Measurements from ENCODE around the gene SOCS3.
A peak's percentile ranks its signal among the peaks of the same experiment; 100 is the strongest.

SOCS3 gene

DNA sequence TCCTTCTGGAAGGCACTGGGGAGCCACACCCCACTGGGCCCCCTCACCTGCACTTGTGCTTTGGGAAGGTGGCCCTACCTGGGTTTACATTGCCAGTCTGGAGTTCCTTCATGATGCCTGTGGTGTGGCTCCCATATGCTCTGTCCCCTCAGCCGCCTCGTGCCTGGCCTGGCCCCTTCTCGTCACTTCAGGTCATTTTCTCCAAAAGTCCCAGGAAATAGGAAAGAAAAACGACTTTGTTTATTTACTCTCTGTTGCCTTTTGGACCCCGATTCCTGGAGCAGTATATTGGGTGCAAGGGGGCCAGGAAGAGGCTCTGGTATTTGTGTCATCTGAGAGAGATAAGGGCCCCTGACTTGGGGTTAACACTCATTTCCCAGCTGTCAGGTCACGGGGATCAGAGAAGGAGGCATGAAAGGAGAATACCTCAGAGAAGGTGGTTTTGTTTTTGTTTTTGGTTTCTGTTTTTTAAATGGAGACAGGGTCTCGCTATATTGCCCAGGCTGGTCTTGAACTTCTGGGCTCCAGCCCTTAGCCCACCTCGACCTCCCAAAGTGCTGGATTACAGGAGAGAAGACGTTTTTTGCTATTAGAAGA, 4.7 kb downstream of the SOCS3 start:
- Histone ChIP-seq H3K27me3 (peaks cover 20% of the 10 kb centered on the region), H3K4me3 (ENCODE audit: low read depth, low read length) (no peak overlapping the region), H3K4me1 (peaks cover 16% of the 10 kb centered on the region), H3K9me3 (no peaks in the 10 kb centered on the region), H3K36me3 (no peaks in the 10 kb centered on the region)
- DNase-seq = no peak
- TF ChIP-seq, protein P1, sequence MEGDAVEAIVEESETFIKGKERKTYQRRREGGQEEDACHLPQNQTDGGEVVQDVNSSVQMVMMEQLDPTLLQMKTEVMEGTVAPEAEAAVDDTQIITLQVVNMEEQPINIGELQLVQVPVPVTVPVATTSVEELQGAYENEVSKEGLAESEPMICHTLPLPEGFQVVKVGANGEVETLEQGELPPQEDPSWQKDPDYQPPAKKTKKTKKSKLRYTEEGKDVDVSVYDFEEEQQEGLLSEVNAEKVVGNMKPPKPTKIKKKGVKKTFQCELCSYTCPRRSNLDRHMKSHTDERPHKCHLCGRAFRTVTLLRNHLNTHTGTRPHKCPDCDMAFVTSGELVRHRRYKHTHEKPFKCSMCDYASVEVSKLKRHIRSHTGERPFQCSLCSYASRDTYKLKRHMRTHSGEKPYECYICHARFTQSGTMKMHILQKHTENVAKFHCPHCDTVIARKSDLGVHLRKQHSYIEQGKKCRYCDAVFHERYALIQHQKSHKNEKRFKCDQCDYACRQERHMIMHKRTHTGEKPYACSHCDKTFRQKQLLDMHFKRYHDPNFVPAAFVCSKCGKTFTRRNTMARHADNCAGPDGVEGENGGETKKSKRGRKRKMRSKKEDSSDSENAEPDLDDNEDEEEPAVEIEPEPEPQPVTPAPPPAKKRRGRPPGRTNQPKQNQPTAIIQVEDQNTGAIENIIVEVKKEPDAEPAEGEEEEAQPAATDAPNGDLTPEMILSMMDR (IDR thresholded peaks at IDR 0.05; ENCODE audit: low read depth, low read length) = no peak

DNA sequence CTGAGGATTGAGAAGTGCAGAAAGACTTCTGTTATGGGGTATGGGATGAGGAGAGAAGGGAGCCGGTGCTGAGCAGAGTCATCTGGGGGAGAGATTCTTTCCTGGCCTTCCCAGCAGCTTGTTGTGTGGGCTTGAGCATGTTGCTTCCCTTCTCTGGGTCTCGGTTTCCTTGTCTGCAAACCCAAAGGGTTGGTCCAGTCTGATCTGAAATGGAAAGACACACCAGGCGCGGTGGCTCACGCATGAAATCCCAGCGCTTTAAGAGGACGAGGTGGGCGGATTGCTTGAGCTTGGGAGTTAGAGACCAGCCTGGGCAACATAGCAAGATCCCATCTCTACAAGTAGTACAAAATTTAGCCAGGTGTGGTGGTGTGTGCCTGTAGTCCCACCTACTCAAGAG, 6.0 kb downstream of the SOCS3 start:
- Histone ChIP-seq H3K36me3 (no peaks in the 10 kb centered on the region), H3K9me3 (no peaks in the 10 kb centered on the region), H3K27me3 (peaks cover 8% of the 10 kb centered on the region), H3K4me3 (ENCODE audit: low read depth, low read length) (no peak overlapping the region), H3K4me1 (peaks cover 16% of the 10 kb centered on the region)
- TF ChIP-seq, protein P1 (IDR thresholded peaks at IDR 0.05; ENCODE audit: low read depth, low read length) = no peak
- no peak for DNase-seq

DNA sequence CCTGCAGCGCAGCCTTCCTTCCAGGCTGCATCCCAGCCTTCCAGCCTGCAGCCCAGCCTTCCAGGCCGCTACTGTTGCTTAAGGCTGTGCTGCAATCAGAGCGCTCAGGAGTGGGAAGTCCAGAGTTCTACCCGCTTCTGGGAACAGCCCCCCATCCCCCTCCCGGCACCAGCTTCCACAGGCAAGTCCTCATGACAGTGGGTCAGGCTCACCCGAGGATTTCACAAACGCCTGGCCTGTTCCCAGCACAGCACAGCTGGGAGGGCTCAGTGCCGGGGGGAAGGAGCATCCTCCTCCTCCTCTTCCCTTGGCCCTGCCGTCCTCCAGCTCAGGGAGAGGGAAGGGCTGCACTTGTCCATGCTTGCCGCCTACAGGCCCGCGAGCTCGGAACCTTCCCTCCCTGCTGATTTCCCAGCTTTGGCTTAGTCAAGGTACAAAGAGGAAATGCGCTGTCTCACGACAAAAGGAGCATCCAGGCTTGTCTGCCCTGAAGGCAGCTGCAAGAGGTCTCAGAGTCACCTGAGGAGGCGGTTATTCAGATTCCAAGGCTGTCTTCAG, 8.3 kb downstream of the SOCS3 start:
- Histone ChIP-seq H3K4me3 (ENCODE audit: low read depth, low read length) (no peak overlapping the region), H3K4me1 (peaks cover 16% of the 10 kb centered on the region), H3K27me3 (no peaks in the 10 kb centered on the region), H3K9me3 (no peaks in the 10 kb centered on the region), H3K36me3 (no peaks in the 10 kb centered on the region)
- peak; percentile 44 for DNase-seq
- TF ChIP-seq, protein P1 (IDR thresholded peaks at IDR 0.05; ENCODE audit: low read depth, low read length) = no peak

DNA sequence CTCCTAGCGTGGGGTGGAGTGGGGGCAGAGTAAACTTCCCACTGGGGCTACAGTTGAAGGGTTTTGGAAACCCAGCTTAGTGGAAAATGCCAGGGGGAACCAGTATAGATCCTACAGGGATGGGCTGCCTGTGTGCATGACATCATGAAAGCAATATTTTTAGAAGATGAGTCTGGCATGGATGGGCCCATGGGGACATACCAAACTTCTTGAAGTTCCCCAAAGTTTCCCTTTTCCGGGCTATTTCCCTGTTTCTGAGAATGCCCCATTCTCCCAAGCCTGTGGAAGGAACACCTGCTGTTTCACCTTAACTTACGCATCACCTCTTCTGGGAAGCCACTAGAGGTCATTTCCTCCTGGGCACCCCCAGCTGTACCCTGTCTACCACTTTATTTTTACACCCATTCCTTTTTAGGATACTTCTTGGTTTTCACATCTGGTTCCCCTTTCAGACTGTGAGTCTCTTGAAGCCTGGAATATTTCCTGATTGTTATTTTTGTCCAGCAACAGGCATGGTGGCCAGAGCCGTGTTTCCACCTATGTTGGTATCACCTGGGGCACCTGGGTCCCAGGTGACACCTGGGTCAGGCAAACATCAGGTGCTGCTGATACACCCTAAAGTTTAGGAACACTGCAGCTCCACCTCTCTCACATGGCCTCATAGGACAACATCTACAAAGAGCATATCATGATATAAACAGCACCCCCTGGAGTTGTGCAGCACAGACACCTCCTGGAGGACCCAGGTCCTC, 9.8 kb downstream of the SOCS3 start:
- Histone ChIP-seq H3K4me3 (ENCODE audit: low read depth, low read length) (no peak overlapping the region), H3K27me3 (no peaks in the 10 kb centered on the region), H3K4me1 (peaks cover 16% of the 10 kb centered on the region), H3K36me3 (no peaks in the 10 kb centered on the region), H3K9me3 (no peaks in the 10 kb centered on the region)
- no peak for DNase-seq
- TF ChIP-seq, protein P1 (IDR thresholded peaks at IDR 0.05; ENCODE audit: low read depth, low read length) = peak; percentile 26; the same call in 1 of the 2 replicates

DNA sequence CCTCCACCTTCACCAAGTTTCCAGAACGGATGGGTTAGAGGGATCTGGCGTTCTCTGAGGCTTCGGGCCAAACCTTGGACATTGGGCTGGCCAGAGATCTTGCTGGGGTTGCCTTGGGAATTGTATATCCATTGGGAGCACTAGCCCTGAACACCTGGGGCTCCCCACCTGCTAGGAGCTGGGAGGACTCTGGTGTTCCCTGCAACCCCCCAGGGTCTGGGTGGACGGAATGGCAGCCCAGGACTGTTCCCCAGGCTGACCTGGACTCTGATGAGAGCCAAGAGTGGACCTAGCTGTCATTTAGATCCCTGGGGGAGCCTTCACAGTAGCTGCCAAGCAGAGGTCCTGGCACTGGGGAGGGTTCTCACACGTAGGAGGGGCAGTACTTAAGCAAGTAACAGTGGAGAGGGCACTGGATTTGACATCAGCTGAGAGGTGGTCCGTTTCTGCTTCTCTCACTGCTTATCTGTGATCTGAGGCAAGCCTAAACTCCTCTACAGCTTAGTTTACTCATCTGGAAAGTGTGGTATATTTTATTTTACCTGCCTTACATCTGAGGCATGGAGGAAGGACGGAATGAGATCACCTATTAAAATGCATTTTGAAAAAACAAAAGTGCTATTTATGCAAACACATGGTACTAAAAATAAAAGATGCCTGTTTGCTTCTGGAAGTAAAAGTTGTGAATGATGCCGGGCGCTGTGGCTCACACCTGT, 11.7 kb downstream of the SOCS3 start:
- peaks cover 12% of the 10 kb centered on the region for H3K4me1 ChIP-seq
- H3K27me3 ChIP-seq = no peaks in the 10 kb centered on the region

More for the DNA sequence above, 11.7 kb downstream of the SOCS3 start:
- Histone ChIP-seq H3K36me3 (no peaks in the 10 kb centered on the region), H3K9me3 (no peaks in the 10 kb centered on the region), H3K4me3 (ENCODE audit: low read depth, low read length) (no peak overlapping the region)
- DNase-seq = no peak
- TF ChIP-seq, protein P1 (IDR thresholded peaks at IDR 0.05; ENCODE audit: low read depth, low read length) = no peak
